ENCODE measurements around the gene WEE2.
"Not testable (repeated sequence)": the region's sequence is repeated elsewhere in the genome, so short reads cannot be mapped to it uniquely, and the experiment has no call there.

The WEE2 gene

GRCh38 chr7:141708351-141708750 lies at the start of gene WEE2:
TSS of gene WEE2 (plus strand) at chr7:141708353. CDS start at chr7:141708759, 406 bp downstream.
- DNase-seq (ENCODE audit: low read depth in 2 of 2): no peak

GRCh38 chr7:141659501-141659900 lies 48.7 kb upstream of the WEE2 start:
- no peak for DNase-seq (ENCODE audit: low read depth in 2 of 2)

GRCh38 chr7:141660259-141660658 lies 47.9 kb upstream of the WEE2 start:
- DNase-seq (ENCODE audit: low read depth in 2 of 2): no peak

GRCh38 chr7:141663081-141663849 lies 44.9 kb upstream of the WEE2 start:
- no peak for DNase-seq (ENCODE audit: low read depth in 2 of 2)

- no peak for DNase-seq (ENCODE audit: low read depth in 2 of 2)
Measured at GRCh38 chr7:141664450-141664849, 43.7 kb upstream of the WEE2 start.

- DNase-seq (ENCODE audit: low read depth in 2 of 2): no peak
Measured at GRCh38 chr7:141665208-141666035, 42.7 kb upstream of the WEE2 start.

- no peak for DNase-seq (ENCODE audit: low read depth in 2 of 2)
Measured at GRCh38 chr7:141666071-141666470, 42.1 kb upstream of the WEE2 start.

GRCh38 chr7:141668853-141669252 lies 39.3 kb upstream of the WEE2 start:
- no peak for DNase-seq (ENCODE audit: low read depth in 2 of 2)

- DNase-seq (ENCODE audit: low read depth in 2 of 2): no peak
Measured at GRCh38 chr7:141671705-141672496, 36.3 kb upstream of the WEE2 start.

GRCh38 chr7:141673346-141673745 lies 34.8 kb upstream of the WEE2 start:
- no peak for DNase-seq (ENCODE audit: low read depth in 2 of 2)

- DNase-seq (ENCODE audit: low read depth in 2 of 2): no peak
Measured at GRCh38 chr7:141674171-141674671, 33.9 kb upstream of the WEE2 start.

- DNase-seq (ENCODE audit: low read depth in 2 of 2): no peak
Measured at GRCh38 chr7:141674702-141675101, 33.5 kb upstream of the WEE2 start.

- DNase-seq (ENCODE audit: low read depth in 2 of 2): no peak
Measured at GRCh38 chr7:141675436-141676215, 32.5 kb upstream of the WEE2 start.

- no peak for DNase-seq (ENCODE audit: low read depth in 2 of 2)
Measured at GRCh38 chr7:141676618-141677017, 31.5 kb upstream of the WEE2 start.

GRCh38 chr7:141679014-141679413 lies 29.1 kb upstream of the WEE2 start:
- no peak for DNase-seq (ENCODE audit: low read depth in 2 of 2)

GRCh38 chr7:141685285-141686023 lies 22.7 kb upstream of the WEE2 start:
- no peak for DNase-seq (ENCODE audit: low read depth in 2 of 2)

GRCh38 chr7:141686074-141686473 lies 22.1 kb upstream of the WEE2 start:
- DNase-seq (ENCODE audit: low read depth in 2 of 2): no peak

- DNase-seq (ENCODE audit: low read depth in 2 of 2): no peak
Measured at GRCh38 chr7:141686670-141687069, 21.5 kb upstream of the WEE2 start.

- no peak for DNase-seq (ENCODE audit: low read depth in 2 of 2)
Measured at GRCh38 chr7:141688043-141688442, 20.1 kb upstream of the WEE2 start.

GRCh38 chr7:141689072-141689825 lies 18.9 kb upstream of the WEE2 start:
- DNase-seq (ENCODE audit: low read depth in 2 of 2): not testable (repeated sequence)

Data from stimulated activated CD8-positive, alpha-beta memory T cell treated with anti-CD3 and anti-CD28 coated beads, Interleukin-2, amount 100 ng/mL, for 1 hour (primary cell).